HG03575 (cell line): ENCODE results near the gene CSRNP3.

Source experiments
- ATAC-seq: cut with Tn5 transposase; IDR thresholded peaks from one replicate; pipeline ENCODE4 v1.9.1; 2021; ENCODE audit not compliant: unreplicated experiment, insufficient number of reproducible peaks, low FRiP score; ENCODE audit errors: extremely low read depth

Gene CSRNP3

DNA sequence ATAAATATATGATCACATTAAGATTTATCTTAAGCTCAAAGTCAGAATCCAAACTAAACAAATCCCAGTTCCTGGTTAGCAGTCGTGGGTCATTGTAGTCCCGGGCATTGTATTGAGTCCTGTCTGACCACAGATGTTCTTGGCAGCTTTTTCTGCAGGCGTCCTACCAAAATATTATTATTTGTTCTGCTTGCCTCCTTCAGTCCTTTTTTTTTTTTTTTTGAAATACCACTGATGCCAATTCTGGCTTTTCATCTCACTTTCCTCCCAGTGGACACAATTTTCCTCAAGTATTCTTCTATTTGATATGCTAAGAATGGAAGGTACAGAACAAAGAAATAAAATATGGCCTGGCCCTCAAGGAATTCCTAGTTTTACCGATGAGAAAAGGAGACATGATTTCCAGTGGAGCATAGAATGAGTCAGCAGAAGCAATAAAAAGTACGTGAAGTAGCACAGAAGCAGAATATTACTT, 151.6 kb downstream of the CSRNP3 start:
- no peak for ATAC-seq

DNA sequence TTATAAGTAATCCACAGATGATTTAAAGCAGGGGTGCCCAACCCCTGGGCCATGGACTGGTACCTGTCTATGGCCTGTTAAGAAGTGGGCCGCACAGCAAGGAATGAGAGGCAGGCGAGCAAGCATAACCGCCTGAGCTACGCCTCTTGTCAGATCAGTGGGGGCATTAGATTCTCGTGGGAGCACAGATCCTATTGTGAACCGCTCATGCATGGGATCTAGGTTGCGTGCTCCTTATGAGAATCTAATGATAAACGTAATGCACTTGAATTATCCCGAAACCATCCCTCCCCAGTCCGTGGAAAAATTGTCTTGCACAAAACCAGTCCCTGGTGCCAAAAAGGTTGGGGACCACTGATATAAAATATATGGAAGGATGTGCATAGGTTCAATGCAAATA, 153.7 kb downstream of the CSRNP3 start:
- no peak for ATAC-seq

DNA sequence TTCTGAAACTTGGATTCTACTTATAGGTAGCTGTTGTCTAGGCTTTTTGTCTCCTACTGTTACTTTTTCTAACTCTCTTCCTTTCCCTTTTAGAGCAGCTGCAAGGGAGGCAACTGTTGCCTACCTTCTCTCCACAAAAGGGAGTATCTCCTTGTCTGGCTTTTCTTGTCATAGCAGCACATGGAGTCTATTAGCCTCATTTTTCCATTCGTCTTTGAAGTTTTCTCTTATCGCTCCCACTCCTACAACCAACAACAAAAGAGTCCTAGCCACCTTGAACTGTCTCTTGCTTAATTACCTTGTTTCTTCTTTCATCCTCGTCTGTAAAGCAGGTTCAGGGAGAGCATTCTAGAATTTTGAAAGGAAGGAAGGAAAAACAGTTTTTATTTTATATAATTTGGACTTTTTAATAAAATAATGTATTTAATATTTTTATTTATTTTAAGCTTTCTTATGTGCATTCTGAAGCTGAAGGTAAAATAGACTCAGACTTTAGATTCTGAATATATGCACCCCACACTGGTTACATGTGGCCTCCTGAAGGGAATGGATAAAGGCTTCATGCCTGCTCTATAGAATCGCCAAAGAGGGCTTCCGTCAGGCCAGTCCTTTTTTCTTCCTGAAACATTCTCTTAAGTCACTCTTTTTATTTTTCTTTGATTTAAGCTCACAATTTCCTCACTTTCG, 154.4 kb downstream of the CSRNP3 start:
- no peak for ATAC-seq

DNA sequence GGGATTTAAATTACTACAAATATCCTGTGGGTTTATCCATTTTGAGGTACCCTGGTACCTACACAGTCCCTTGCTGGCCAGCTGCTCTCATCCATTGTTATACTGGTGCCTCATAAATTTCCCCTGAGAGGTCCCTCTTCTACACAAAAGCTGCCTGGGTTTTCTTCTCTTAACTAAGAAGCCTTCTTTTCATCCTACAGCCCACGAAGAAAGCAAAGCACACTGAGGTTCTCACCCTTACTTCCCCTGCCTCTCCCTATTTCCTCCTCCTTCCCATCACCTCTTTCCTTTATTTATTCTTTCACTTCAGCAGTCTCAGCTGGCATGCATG, 154.9 kb downstream of the CSRNP3 start:
- ATAC-seq: no peak

DNA sequence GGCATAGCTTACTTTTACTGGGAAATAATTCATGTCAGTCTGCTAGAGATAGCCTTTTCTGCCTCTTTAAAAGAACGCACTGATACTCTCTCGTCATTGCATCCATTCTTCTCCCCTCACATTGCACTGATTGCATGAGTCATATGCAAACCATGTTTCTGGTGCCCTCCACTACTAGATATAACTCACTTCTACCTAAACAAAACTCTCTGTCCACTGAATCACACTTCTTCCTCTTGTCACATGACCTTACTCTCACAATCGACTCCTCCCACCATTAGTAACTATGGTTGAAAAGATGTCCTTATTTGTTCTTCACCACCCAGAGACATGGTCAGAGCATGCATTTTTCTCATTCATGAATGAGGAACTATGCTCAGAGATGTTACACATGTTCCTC, 158.0 kb downstream of the CSRNP3 start:
- no peak for ATAC-seq

DNA sequence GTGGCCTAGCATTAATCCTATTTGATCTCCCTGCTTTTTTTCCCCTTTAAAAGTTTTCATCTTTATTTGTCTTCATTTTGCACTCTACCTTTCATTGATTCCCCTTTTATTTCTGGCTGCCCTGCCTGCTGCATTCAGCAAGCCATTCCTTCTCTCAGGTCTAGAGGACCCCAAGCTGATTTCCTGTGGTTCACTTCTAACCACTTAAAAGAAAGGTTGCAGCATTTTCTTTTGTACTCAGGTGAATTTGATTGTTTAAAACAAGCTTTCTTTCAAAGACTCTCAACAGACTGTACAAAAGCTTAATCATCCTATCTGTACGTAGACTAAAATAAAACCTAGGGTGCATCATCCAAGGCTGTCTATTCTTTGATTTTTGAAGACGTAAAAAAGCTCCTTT, 160.3 kb downstream of the CSRNP3 start:
- no peak for ATAC-seq

DNA sequence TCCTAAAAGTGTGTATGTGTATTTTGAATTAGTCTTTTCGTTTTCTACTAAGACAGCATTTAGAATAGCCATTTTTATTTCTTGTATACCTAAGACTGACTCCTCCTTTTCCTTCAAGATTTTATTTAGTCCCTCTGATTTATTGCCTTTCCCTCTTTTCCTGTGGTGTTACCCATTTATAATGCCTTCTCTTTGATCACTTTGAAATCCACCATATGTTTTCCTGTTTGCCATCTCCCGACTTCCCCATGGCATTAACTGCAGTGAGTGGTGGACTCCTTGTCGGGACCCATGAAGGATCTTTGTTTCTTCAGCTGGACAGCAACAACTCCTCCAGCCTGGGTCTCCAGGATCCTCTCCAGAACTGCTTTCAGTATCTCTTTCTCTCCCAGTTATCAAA, 160.7 kb downstream of the CSRNP3 start:
- ATAC-seq: no peak

DNA sequence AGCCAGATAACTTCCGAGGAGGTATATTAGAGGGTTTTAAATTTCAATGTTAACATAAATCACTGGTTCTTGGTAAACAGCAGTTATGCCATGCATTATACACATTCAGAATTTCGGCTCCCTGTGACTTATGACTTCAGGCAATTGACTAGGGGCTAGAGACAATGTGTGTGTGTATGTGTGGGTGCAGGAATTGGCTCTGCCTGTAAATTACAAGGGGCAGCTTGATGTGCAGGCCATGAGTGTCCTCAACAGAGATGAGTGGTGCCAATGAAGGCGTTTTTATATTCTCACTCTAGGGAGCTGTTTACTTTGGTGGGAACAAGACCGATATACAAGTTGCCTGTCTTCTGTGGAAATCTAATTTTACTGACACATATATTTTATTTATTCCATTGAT, 161.6 kb downstream of the CSRNP3 start:
- no peak for ATAC-seq

DNA sequence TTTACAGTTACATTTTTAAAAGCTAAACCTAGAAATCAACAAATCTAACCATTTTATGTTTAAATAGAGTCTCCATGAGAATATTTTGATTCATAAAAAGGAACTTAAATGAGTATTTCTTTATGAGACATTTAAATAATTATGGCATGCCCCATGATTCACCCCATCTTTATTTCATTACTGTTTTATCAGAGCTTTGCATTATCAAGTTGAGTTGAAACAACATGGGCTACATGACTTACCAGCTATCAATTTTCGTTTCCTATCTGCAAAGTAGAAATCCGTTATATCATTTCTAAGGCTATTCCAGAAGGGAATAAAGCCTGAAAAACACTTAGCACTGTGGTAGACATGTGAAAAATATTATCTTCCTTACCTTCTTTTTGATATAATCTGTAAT, 163.1 kb downstream of the CSRNP3 start:
- ATAC-seq: no peak

DNA sequence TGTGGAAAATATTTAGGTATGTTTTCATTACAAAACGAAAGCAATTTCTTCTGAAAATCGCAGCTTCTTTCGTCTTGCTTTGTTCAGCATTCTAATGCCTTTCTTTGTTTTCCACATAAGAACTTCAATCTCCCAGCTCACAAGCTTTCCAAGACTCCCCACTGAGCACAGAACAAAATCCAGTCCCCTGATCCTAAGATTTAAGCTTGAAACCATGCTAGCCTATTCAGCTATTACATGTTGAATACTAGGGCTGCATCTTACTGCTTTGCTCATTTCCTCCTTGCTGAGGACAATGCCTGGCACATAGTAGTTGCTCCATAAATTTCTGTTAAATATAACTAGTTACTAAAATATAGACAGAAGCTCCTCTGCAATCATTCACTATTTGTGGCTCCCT, 163.9 kb downstream of the CSRNP3 start:
- no peak for ATAC-seq

DNA sequence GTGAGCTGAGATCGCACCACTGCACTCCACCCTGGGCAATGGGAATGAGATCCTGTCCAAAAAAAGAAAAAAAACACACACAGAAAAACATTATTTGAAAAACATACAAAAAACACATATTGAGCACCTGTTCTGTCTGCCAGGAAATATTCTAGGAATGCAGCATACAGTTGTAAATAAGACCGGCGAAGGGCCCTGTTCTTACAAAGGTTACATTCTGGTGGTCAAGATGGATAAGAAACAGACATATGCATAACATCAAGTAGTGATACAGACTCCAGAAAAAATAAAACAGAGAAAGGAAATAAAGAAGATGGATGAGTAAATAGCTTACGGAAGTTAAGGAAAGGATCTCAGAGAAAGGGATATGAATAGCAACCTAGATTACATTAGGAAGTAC, 164.8 kb downstream of the CSRNP3 start:
- ATAC-seq: no peak

DNA sequence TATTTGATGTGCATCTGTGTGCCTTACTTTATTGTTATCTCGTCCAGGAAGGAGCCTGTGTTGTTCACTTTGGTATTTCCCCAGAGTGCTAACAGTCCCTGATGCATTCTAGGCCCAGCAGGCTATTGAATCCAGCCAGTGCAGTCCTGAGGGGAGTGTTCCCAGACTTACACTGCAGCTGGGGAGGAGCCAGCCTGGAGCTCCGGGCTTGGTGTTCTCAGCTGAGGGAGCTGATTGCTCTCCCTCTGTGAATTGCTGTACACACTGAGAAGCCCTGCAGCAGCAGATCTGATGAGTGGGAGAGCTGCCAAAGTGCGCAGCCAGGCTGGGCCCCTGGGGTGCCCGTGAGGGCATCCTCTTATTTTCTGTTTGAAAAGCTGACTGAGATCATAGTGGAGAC, 165.4 kb downstream of the CSRNP3 start:
- ATAC-seq: no peak

DNA sequence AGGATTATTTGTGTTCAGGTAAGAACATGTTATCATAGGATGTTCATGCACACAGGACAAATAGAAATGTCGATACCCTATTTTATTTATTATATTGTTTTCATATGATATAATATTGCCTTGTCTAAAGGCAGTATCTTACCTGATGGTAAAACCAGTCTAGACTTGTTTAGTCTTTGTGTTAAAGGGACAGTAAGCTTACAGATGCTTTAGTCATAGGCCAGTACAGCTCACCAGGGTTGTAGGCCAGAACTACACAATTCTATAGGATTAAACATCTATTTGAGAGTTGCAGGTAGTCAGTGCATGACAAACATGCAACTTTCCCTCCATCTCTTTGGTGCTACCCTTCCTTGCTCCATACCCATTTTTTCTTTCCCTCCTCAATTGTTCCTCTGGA, 166.0 kb downstream of the CSRNP3 start:
- no peak for ATAC-seq

DNA sequence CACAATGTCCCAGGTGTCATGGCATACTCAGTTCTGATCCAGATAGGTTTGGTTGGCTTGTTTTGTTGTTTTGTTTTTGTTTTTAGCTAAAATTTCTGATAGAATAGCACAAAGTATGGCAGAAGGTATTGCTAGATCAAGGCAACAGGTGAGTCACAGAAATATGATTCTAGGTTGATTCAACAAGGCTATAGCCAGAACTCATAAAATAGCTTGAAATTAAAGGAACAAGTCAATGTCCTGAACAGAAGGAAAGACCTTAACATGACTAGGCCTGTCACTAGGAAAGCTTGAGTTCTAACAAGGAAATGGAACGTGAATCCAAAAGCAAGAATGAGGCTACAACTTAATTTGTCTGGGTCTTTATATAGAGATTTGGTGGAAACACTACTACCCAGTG, 167.5 kb downstream of the CSRNP3 start:
- no peak for ATAC-seq

DNA sequence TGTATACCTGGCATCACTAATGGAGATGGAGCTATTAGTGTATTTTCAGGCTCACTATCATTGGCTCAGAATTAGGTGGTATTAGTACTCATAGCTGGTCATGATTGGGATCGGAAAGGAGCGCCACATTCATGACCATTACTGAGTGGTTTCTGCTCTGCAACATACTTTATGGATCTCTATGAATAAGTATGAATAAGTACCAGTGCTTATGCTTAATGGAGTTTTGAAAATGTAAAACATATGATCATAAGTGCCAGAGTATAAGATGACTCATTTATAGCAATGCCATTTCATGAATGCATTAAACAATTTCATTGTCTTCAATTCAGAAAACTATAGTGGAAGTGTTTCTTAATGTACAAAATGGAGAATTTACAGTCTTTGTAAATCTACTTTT, 167.9 kb downstream of the CSRNP3 start:
- no peak for ATAC-seq

DNA sequence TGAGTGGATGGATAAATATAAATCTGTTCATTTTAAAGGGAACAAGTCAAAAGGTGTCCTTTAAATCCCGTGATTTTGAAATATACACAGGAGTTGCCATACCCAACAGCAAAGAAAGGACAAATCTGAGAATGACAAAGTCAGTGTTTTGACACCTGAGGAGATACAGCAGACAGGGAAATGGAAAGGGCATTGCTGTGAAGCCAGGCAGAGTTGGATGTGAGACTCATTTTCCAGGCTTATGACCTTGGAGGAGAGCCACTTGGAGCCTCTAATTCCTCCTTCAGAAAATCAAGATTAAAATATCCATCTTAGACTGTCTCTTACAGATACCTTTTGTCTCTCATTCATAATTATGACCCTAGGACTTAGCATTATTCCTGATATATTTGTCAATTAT, 170.0 kb downstream of the CSRNP3 start:
- ATAC-seq: no peak

DNA sequence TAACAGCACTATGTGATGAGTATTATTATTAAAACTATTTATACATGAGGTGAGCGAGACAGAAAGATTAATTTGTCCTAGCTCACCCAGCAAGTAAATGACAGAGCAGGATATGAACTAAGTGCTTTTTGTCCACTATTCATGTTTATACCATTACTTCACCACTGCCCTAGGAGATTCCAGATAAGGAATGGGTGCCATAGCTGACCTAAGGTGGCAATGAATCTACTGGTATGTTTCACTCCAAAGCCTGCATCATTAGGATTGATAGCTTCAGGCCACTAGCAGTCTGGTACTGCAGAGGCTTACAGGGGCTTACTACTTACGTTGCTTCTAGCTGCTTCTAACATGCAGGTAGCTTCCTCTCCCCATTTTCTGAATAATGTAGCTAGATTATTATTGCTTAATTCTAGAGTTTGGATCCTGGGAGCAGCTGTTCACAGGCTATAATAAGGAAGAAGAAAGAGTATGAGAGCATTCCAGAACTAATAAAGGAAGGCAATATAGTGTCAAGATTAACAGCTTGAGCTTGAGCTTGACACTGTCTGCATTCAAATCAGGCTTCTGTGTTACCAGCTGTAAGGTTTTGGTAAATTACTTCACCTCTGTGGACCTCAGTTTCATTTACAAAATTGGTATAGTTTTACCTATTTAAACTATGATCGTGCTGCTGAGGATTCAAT, 170.9 kb downstream of the CSRNP3 start:
- no peak for ATAC-seq

DNA sequence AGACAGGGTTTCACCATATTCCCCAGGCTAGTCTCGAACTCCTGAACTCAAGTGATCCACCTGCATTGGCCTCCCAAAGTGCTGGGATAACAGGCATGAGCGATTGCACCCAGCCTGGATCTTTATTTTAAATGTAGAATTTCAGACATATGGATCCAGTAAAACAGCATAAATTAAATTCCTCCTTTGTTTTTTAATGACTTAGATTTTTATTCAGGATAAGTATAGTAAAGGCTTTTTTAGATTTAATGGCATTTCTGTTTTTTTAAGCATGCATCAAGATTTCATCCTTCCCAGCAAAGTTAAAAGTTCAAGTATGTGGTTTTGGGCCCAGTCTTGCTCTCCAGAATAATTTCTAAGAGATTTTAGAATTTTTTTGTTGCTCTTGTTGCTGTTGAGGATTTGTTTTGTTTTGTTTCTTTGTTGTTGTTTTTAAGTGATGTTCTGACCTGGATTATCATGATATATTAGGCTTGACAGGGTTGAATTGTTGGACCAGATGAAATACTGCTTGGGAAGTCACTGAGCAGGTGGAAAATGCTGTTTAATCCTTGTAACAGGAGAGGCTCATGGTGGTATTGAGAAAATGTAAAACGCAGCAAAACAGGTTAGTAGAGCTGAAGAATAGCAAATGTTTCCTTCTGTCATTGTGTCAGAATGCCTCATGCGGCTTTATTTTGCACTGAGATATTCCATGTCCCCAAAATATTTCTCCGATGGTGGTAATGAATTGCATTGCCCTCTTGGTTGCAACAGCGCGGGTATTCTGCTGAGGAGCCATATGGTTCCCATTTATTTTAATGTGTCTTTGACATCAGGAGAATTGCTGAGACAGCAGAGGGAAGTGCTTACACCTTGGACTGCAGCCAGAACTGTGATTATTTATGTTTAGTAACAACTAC, 176.7 kb downstream of the CSRNP3 start:
- ATAC-seq: no peak

DNA sequence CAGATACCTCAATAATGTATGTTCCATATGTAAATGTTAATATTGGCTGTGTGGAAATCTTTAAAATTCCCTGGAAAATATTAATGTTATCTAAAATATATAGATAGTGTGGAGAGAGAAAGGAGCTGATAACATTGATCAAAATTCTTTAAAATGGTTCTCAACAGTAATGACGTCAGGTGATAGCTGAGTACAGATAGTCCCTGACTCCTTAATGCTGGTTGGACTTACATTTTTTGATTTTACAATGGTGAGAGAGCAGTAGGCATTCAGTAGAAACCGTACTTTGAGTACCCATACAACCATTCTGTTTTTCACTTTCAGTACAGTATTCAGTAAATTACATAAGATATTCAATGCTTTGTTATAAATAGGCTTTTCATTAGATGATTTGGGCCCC, 177.9 kb downstream of the CSRNP3 start:
- no peak for ATAC-seq

DNA sequence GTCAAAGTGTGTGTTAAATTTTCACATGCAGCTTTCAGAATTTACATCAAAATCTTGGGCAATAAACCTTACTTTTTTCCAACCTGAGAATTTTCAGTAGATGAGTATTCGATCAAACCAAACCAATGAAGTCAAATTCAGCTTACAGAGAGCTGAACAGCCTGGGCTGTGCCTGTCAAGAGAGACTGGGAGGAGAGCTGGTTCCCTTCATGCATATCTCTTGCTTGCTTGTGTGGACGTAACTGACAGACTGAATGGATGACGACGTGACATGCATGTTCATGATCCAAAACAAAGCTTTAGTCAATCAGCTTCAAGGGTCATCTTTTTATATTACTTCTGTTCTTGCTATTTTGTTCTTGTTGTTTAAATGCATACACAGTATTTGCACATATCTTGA, 179.3 kb downstream of the CSRNP3 start:
- ATAC-seq: no peak
